Measurements from ENCODE around the gene PLPPR5.

GRCh38 chr1:98914547-98914946 is 90.1 kb downstream of the PLPPR5 start:
- TF ChIP-seq POLR2A (IDR thresholded peaks at IDR 0.05; ENCODE audit: low read length) (no peak), GATA1 (IDR thresholded peaks at IDR 0.05; ENCODE audit: low read depth, low read length) (no peak)

Data from erythroblast (primary cell).